ENCODE measurements around the gene GPT2. TPM values are rescaled to one million over a fixed set of nuclear protein-coding genes. Genes with fewer than 3 reads are reported as not detected.

Gene GPT2
- total RNA-seq, 4 donors from 2014 or later: 13.5 to 112 (median 55.7) TPM

- peaks cover 15 to 17% of the 10 kb centered on the region in 2 donors for H3K4me1 ChIP-seq
- intact Hi-C loops (cut with DNase I; ENCODE audit: low total_unique reads): no loop called here
- TF ChIP-seq CTCF (IDR thresholded peaks at IDR 0.05 in 4 of 5, conservative IDR thresholded peaks at IDR 0.05 in 1 of 5) (no peak), POLR2A (IDR thresholded peaks at IDR 0.05) (no peak)
- H3K9me3 ChIP-seq: no peaks in the 10 kb centered on the region
- no peak overlapping the region for H3K27ac ChIP-seq
- ATAC-seq (no peak), DNase-seq (no peak)
- H3K36me3 ChIP-seq: peaks cover 0 to 30% of the 10 kb centered on the region in 2 donors
- no peaks in the 10 kb centered on the region for H3K27me3 ChIP-seq
- no peak overlapping the region for H3K4me3 ChIP-seq
- in situ Hi-C loops (cut with MboI; ENCODE audit: low sequenced_read_pairs in 4 of 4): loop anchor here in 3 of 4 donors (5.0 to 25.0 kb wide), 2 partner anchors 59 to 249 kb away; no protein-coding TSS in a partner anchor
Observed at GRCh38 chr16:46911038-46911437, 26.9 kb downstream of the GPT2 start.

DNA sequence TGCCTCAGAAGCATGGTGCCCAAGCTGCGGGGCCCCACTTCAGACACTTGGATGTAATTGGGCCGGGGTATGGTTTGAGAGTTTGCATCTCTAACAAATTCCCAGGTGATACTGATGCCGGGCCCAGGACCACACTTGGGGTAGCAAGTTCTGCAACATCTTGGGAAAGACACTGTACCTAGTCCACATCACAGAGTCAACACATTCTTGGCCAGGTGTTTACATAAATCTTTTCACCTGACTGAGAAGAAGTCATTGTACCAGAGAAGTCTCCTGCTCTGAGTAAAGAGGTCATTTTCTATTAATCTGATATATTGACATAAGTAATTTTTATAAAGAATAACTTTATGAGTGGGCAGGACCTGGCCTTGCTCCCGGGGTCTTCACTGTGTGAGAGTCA is 27.5 kb downstream of the GPT2 start:
- DNase-seq: no peak
- in situ Hi-C loops (cut with MboI; ENCODE audit: low sequenced_read_pairs in 4 of 4): loop anchor here in 3 of 4 donors (5.0 to 25.0 kb wide), 2 partner anchors 59 to 249 kb away; no protein-coding TSS in a partner anchor
- H3K27ac ChIP-seq: no peak overlapping the region
- H3K4me3 ChIP-seq: no peak overlapping the region
- intact Hi-C loops (cut with DNase I; ENCODE audit: low total_unique reads): no loop called here
- no peaks in the 10 kb centered on the region for H3K27me3 ChIP-seq
- no peaks in the 10 kb centered on the region for H3K9me3 ChIP-seq
- no peak for TF ChIP-seq POLR2A (IDR thresholded peaks at IDR 0.05)
- TF ChIP-seq CTCF (IDR thresholded peaks at IDR 0.05 in 4 of 5, conservative IDR thresholded peaks at IDR 0.05 in 1 of 5): no peak
- no peak for ATAC-seq
- H3K4me1 ChIP-seq: peaks cover 15 to 17% of the 10 kb centered on the region in 2 donors
- H3K36me3 ChIP-seq: peaks cover 0 to 30% of the 10 kb centered on the region in 2 donors

GRCh38 chr16:46914556-46915201 is 30.5 kb downstream of the GPT2 start:
- no peaks in the 10 kb centered on the region for H3K4me1 ChIP-seq
- H3K36me3 ChIP-seq: peaks cover 0 to 30% of the 10 kb centered on the region in 2 donors
- H3K27me3 ChIP-seq: no peaks in the 10 kb centered on the region
- H3K4me3 ChIP-seq: no peak overlapping the region
- ATAC-seq (no peak), DNase-seq (no peak)
- intact Hi-C loops (cut with DNase I; ENCODE audit: low total_unique reads): no loop called here
- H3K27ac ChIP-seq: no peak overlapping the region
- H3K9me3 ChIP-seq: no peaks in the 10 kb centered on the region
- TF ChIP-seq CTCF (IDR thresholded peaks at IDR 0.05 in 4 of 5, conservative IDR thresholded peaks at IDR 0.05 in 1 of 5): no peak
- no peak for TF ChIP-seq POLR2A (IDR thresholded peaks at IDR 0.05)
- in situ Hi-C loops (cut with MboI; ENCODE audit: low sequenced_read_pairs in 4 of 4): loop anchor here in 3 of 4 donors (5.0 to 25.0 kb wide), 2 partner anchors 62 to 252 kb away; no protein-coding TSS in a partner anchor

DNA sequence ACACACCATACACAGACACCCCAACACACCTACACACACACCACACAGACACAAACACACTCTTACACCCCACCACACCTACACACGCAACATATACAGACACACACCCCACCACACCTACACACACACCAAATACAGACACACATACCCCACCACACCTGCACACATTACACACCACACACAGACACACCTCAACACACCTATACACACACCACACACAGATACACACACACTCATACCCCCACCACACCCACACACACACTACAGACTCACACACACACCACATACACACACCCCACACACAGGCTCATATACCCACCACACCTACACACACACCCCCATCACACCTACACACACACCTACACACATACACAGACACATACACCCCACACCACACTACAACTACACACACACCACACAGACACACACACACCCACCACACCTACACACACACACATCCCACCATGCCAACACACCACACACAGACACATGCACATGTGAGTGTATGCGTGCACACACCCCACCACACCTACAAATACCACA is 31.4 kb downstream of the GPT2 start:
- intact Hi-C loops (cut with DNase I; ENCODE audit: low total_unique reads) (no loop called here), in situ Hi-C loops (cut with MboI; ENCODE audit: low sequenced_read_pairs in 4 of 4) (loop anchor here in 1 of 4 donors (25.0 kb wide), 1 partner anchor 253 kb away; no protein-coding TSS in a partner anchor)
- ATAC-seq (no peak), DNase-seq (no peak)
- no peaks in the 10 kb centered on the region for H3K9me3 ChIP-seq
- TF ChIP-seq POLR2A (IDR thresholded peaks at IDR 0.05): no peak
- TF ChIP-seq CTCF (IDR thresholded peaks at IDR 0.05 in 4 of 5, conservative IDR thresholded peaks at IDR 0.05 in 1 of 5): no peak
- no peak overlapping the region for H3K4me3 ChIP-seq
- no peaks in the 10 kb centered on the region for H3K27me3 ChIP-seq
- no peak overlapping the region for H3K27ac ChIP-seq
- H3K4me1 ChIP-seq: no peaks in the 10 kb centered on the region
- H3K36me3 ChIP-seq: peaks cover 0 to 26% of the 10 kb centered on the region in 2 donors
